GM18870 (cell line): ENCODE data around the gene P2RY6.
"Not testable (repeated sequence)": the region's sequence is repeated elsewhere in the genome, so short reads cannot be mapped to it uniquely, and the experiment has no call there.

Experiments used
- ATAC-seq: cut with Tn5 transposase; IDR thresholded peaks from one replicate; pipeline ENCODE4 v1.9.1; 2021; ENCODE audit warnings: moderate library complexity; ENCODE audit not compliant: unreplicated experiment

The P2RY6 gene

GRCh38 chr11:73271936-73272679 lies at the start of gene P2RY6:
Gene P2RY6 (plus strand): TSS chr11:73272338. CDS start chr11:73296519, 24,181 bp downstream.
- ATAC-seq = no peak

- ATAC-seq = no peak
Measured at GRCh38 chr11:73223998-73224730, 48.0 kb upstream of the P2RY6 start.

- ATAC-seq = no peak
Measured at GRCh38 chr11:73225001-73225686, 47.0 kb upstream of the P2RY6 start.

- ATAC-seq = no peak
Measured at GRCh38 chr11:73225851-73226250, 46.3 kb upstream of the P2RY6 start.

GRCh38 chr11:73226297-73227006 lies 45.7 kb upstream of the P2RY6 start:
- ATAC-seq = no peak

- no peak for ATAC-seq
Measured at GRCh38 chr11:73227571-73228211, 44.4 kb upstream of the P2RY6 start.

- no peak for ATAC-seq
Measured at GRCh38 chr11:73228268-73229134, 43.6 kb upstream of the P2RY6 start.

GRCh38 chr11:73229321-73229895 lies 42.7 kb upstream of the P2RY6 start:
- ATAC-seq = no peak

- no peak for ATAC-seq
Measured at GRCh38 chr11:73229896-73230875, 42.0 kb upstream of the P2RY6 start.

GRCh38 chr11:73230931-73231330 lies 41.2 kb upstream of the P2RY6 start:
- no peak for ATAC-seq

GRCh38 chr11:73232487-73232886 lies 39.7 kb upstream of the P2RY6 start:
- ATAC-seq = not testable (repeated sequence)

- no peak for ATAC-seq
Measured at GRCh38 chr11:73233211-73233610, 38.9 kb upstream of the P2RY6 start.

- no peak for ATAC-seq
Measured at GRCh38 chr11:73233692-73234470, 38.3 kb upstream of the P2RY6 start.

- ATAC-seq = no peak
Measured at GRCh38 chr11:73234471-73235181, 37.5 kb upstream of the P2RY6 start.

- no peak for ATAC-seq
Measured at GRCh38 chr11:73235236-73235786, 36.8 kb upstream of the P2RY6 start.

- ATAC-seq = no peak
Measured at GRCh38 chr11:73236205-73236765, 35.9 kb upstream of the P2RY6 start.
